GM23338 (cell line): ENCODE measurements around the gene OSBPL3. TPM values are rescaled to one million over a fixed set of nuclear protein-coding genes. Genes with fewer than 3 reads are reported as not detected.

ENCODE experiments used
- ATAC-seq: fragments of 200-7000 bp; cut with Tn5 transposase; 3 replicates; pipeline ENCODE4 v1.9.1; 2020
- DNase-seq: peaks from one replicate; pipeline ENCODE4 v3.0.0-alpha.2; 2015; ENCODE audit warnings: low spot score
- H2AFZ ChIP-seq: fragments of 200-600 bp; sonication (generic); 2 replicates; pipeline ENCODE4 v1.8.0; 2016; ENCODE audit warnings: antibody characterized with exemption, mild to moderate bottlenecking, moderate library complexity
- H3F3A ChIP-seq: fragments of 200-600 bp; sonication (generic); replicated peaks from 2 replicates; pipeline ENCODE4 v1.8.0; 2017; ENCODE audit warnings: antibody characterized with exemption, mixed run types, low read depth
- H3K27ac ChIP-seq: fragments of 200-600 bp; sonication (generic); 2 replicates; pipeline ENCODE4 v1.6.1; 2016; ENCODE audit warnings: low read depth
- H3K27me3 ChIP-seq: fragments of 200-600 bp; sonication (generic); 2 replicates; pipeline ENCODE4 v1.8.0; 2016; ENCODE audit warnings: mild to moderate bottlenecking, mixed run types, moderate library complexity; ENCODE audit not compliant: insufficient read depth
- H3K36me3 ChIP-seq: fragments of 200-600 bp; sonication (generic); 2 replicates; pipeline ENCODE4 v1.8.0; 2016; ENCODE audit warnings: mild to moderate bottlenecking; ENCODE audit not compliant: insufficient read depth
- H3K4me1 ChIP-seq: fragments of 200-600 bp; sonication (generic); 2 replicates; pipeline ENCODE4 v1.8.0; 2016; ENCODE audit warnings: mild to moderate bottlenecking, moderate library complexity; ENCODE audit not compliant: insufficient read depth
- H3K4me2 ChIP-seq: fragments of 200-600 bp; sonication (generic); 2 replicates; pipeline ENCODE4 v1.7.1; 2017; ENCODE audit warnings: mixed run types
- H3K4me3 ChIP-seq: fragments of 200-600 bp; sonication (generic); 2 replicates; pipeline ENCODE4 v1.6.1; 2016; ENCODE audit warnings: mixed run types
- H3K79me2 ChIP-seq: fragments of 200-600 bp; sonication (generic); replicated peaks from 2 replicates; pipeline ENCODE4 v1.8.0; 2017; ENCODE audit warnings: mild to moderate bottlenecking; ENCODE audit not compliant: insufficient read depth
- H3K9me2 ChIP-seq: fragments of 200-600 bp; sonication (generic); 2 replicates; pipeline ENCODE4 v1.8.0; 2017; ENCODE audit not compliant: insufficient read depth
- H4K20me1 ChIP-seq: fragments of 200-600 bp; sonication (generic); replicated peaks from 2 replicates; pipeline ENCODE4 v1.8.0; 2017; ENCODE audit warnings: mild to moderate bottlenecking; ENCODE audit not compliant: insufficient read depth
- H3K27ac Mint-ChIP-seq: 2 replicates; pipeline ENCODE4 v1.8.0; 2020; ENCODE audit warnings: inconsistent platforms, mild to moderate bottlenecking, moderate library complexity, mixed read lengths
- H3K27me3 Mint-ChIP-seq: 3 replicates; pipeline ENCODE4 v1.8.0; 2022; ENCODE audit warnings: low read depth, mild to moderate bottlenecking, moderate library complexity, mixed read lengths, inconsistent platforms; ENCODE audit not compliant: insufficient read depth, poor library complexity
- H3K36me3 Mint-ChIP-seq: 3 replicates; pipeline ENCODE4 v1.8.0; 2021; ENCODE audit warnings: low read depth, mild to moderate bottlenecking, inconsistent platforms, moderate library complexity, mixed read lengths
- H3K4me1 Mint-ChIP-seq: 3 replicates; pipeline ENCODE4 v1.8.0; 2020; ENCODE audit warnings: mild to moderate bottlenecking, inconsistent platforms, mixed read lengths
- H3K4me3 Mint-ChIP-seq: 3 replicates; pipeline ENCODE4 v1.8.0; 2021; ENCODE audit warnings: moderate library complexity, mild to moderate bottlenecking, inconsistent platforms, mixed read lengths
- H3K9me3 Mint-ChIP-seq: 3 replicates; pipeline ENCODE4 v1.8.0; 2020; ENCODE audit warnings: moderate library complexity, mild to moderate bottlenecking, inconsistent platforms, mixed read lengths
- CREB1 ChIP-seq: fragments of 250-450 bp; sonication (Bioruptor Pico); IDR thresholded peaks from 2 replicates; pipeline ENCODE4 v1.5.0; 2020; ENCODE audit warnings: low read depth, mild to moderate bottlenecking, moderate library complexity
- EZH2 ChIP-seq: fragments of 200-600 bp; sonication (generic); IDR thresholded peaks from one replicate; pipeline ENCODE4 v1.8.0; 2017; ENCODE audit warnings: antibody characterized with exemption, mild to moderate bottlenecking, low read depth; ENCODE audit not compliant: unreplicated experiment
- EZH2phosphoT487 ChIP-seq: fragments of 200-600 bp; sonication (generic); IDR thresholded peaks from one replicate; pipeline ENCODE4 v1.8.1; 2018; ENCODE audit warnings: antibody characterized with exemption; ENCODE audit not compliant: unreplicated experiment
- JUNB ChIP-seq: IDR thresholded peaks from one replicate; pipeline ENCODE4 v1.6.1; 2016; ENCODE audit warnings: antibody characterized with exemption; ENCODE audit not compliant: unreplicated experiment
- NANOG ChIP-seq: IDR thresholded peaks from 2 replicates; pipeline ENCODE4 v1.6.1; 2016; ENCODE audit warnings: antibody characterized with exemption, borderline replicate concordance
- POLR2AphosphoS5 ChIP-seq: IDR thresholded peaks from 2 replicates; pipeline ENCODE4 v1.6.1; 2016; ENCODE audit warnings: antibody characterized with exemption, low read depth
- STAT1 ChIP-seq: IDR thresholded peaks from one replicate; pipeline ENCODE4 v1.6.1; 2016; ENCODE audit warnings: antibody characterized with exemption; ENCODE audit not compliant: unreplicated experiment
- ZNF114 ChIP-seq: fragments of 250-450 bp; sonication (Bioruptor Pico); IDR thresholded peaks from 2 replicates; pipeline ENCODE4 v1.5.0; 2020; ENCODE audit warnings: mild to moderate bottlenecking, moderate library complexity
- ZNF331 ChIP-seq: fragments of 250-450 bp; sonication (Bioruptor Pico); IDR thresholded peaks from 2 replicates; pipeline ENCODE4 v1.5.0; 2020; ENCODE audit warnings: low read depth, mild to moderate bottlenecking, moderate library complexity
- ZNF462 ChIP-seq: fragments of 250-450 bp; sonication (Bioruptor Pico); IDR thresholded peaks from 2 replicates; pipeline ENCODE4 v1.5.0; 2020; ENCODE audit warnings: mild to moderate bottlenecking, moderate library complexity
- polyA plus RNA-seq: library from polyadenylated mRNA; unstranded; fragments of >200 nt; fragmentation: Nextera tagmentation; extraction: Ambion mirVana; gene quantifications from 2 replicates; pipeline ENCODE4 v1.2.1, GENCODE V29; 2016
- total RNA-seq: library from RNA; depleted of rRNA; stranded (reverse); fragments of >200 nt; shearing (Covaris generic); gene quantifications from 2 replicates; pipeline ENCODE4 v1.2.3, GENCODE V29; 2014
- TF ChIP-seq, protein P1 (sequence below): IDR thresholded peaks from 2 replicates; pipeline ENCODE4 v1.6.1; 2016; ENCODE audit warnings: antibody characterized with exemption
- TF ChIP-seq, protein P2 (sequence below), 2 experiments: fragments of 200-600 bp in 1 of 2; sonication (generic) in 1 of 2; conservative IDR thresholded peaks; 2 replicates each; pipeline versions ENCODE4 v1.5.1 to v1.6.1; 2016 to 2017; ENCODE audit warnings: antibody characterized with exemption in 2 of 2, low read depth in 2 of 2, mild to moderate bottlenecking in 2 of 2, moderate library complexity in 1 of 2
- TF ChIP-seq, protein P3 (sequence below): IDR thresholded peaks from one replicate; pipeline ENCODE4 v1.6.1; 2018; ENCODE audit warnings: antibody characterized with exemption; ENCODE audit not compliant: unreplicated experiment

OSBPL3 gene
- total and polyA plus RNA-seq, 2 experiments from 2014 or later: 7.2 to 15.7 TPM

- DNase-seq (no peak), ATAC-seq (no peak)
- Histone ChIP-seq H2AFZ (no peak overlapping the region), H3F3A (no peaks in the 10 kb centered on the region), H3K79me2 (peaks cover 78% of the 10 kb centered on the region), H3K4me1 (peaks cover 23% of the 10 kb centered on the region), H3K27me3 (no peaks in the 10 kb centered on the region), H4K20me1 (no peaks in the 10 kb centered on the region; the same call in 1 of the 2 replicates), H3K36me3 (no peaks in the 10 kb centered on the region), H3K27ac (no peak overlapping the region), H3K9me2 (0 out of 2 replicates have a peak, but pooled peaks cover 6% of the 10 kb centered on the region), H3K4me2 (no peak overlapping the region), H3K4me3 (no peak overlapping the region)
- Mint-ChIP-seq H3K4me1 (peaks cover 36% of the 10 kb centered on the region), H3K36me3 (no peaks in the 10 kb centered on the region), H3K9me3 (no peaks in the 10 kb centered on the region), H3K27me3 (peaks cover 7% of the 10 kb centered on the region), H3K4me3 (no peak overlapping the region), H3K27ac (no peak overlapping the region)
- TF ChIP-seq STAT1 (no peak), CREB1 (CRISPR knock-in tag) (no peak), ZNF114 (CRISPR knock-in tag) (no peak), ZNF462 (no peak), JUNB (no peak), ZNF331 (CRISPR knock-in tag) (no peak), NANOG (no peak), EZH2 (no peak), EZH2phosphoT487 (no peak), POLR2AphosphoS5 (no peak)
- TF ChIP-seq, protein P1, sequence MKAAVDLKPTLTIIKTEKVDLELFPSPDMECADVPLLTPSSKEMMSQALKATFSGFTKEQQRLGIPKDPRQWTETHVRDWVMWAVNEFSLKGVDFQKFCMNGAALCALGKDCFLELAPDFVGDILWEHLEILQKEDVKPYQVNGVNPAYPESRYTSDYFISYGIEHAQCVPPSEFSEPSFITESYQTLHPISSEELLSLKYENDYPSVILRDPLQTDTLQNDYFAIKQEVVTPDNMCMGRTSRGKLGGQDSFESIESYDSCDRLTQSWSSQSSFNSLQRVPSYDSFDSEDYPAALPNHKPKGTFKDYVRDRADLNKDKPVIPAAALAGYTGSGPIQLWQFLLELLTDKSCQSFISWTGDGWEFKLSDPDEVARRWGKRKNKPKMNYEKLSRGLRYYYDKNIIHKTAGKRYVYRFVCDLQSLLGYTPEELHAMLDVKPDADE: no peak
- TF ChIP-seq, protein P2, sequence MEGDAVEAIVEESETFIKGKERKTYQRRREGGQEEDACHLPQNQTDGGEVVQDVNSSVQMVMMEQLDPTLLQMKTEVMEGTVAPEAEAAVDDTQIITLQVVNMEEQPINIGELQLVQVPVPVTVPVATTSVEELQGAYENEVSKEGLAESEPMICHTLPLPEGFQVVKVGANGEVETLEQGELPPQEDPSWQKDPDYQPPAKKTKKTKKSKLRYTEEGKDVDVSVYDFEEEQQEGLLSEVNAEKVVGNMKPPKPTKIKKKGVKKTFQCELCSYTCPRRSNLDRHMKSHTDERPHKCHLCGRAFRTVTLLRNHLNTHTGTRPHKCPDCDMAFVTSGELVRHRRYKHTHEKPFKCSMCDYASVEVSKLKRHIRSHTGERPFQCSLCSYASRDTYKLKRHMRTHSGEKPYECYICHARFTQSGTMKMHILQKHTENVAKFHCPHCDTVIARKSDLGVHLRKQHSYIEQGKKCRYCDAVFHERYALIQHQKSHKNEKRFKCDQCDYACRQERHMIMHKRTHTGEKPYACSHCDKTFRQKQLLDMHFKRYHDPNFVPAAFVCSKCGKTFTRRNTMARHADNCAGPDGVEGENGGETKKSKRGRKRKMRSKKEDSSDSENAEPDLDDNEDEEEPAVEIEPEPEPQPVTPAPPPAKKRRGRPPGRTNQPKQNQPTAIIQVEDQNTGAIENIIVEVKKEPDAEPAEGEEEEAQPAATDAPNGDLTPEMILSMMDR (conservative IDR thresholded peaks at IDR 0.05; ENCODE audit: low read depth in 2 of 2): no peak
- TF ChIP-seq, protein P3, sequence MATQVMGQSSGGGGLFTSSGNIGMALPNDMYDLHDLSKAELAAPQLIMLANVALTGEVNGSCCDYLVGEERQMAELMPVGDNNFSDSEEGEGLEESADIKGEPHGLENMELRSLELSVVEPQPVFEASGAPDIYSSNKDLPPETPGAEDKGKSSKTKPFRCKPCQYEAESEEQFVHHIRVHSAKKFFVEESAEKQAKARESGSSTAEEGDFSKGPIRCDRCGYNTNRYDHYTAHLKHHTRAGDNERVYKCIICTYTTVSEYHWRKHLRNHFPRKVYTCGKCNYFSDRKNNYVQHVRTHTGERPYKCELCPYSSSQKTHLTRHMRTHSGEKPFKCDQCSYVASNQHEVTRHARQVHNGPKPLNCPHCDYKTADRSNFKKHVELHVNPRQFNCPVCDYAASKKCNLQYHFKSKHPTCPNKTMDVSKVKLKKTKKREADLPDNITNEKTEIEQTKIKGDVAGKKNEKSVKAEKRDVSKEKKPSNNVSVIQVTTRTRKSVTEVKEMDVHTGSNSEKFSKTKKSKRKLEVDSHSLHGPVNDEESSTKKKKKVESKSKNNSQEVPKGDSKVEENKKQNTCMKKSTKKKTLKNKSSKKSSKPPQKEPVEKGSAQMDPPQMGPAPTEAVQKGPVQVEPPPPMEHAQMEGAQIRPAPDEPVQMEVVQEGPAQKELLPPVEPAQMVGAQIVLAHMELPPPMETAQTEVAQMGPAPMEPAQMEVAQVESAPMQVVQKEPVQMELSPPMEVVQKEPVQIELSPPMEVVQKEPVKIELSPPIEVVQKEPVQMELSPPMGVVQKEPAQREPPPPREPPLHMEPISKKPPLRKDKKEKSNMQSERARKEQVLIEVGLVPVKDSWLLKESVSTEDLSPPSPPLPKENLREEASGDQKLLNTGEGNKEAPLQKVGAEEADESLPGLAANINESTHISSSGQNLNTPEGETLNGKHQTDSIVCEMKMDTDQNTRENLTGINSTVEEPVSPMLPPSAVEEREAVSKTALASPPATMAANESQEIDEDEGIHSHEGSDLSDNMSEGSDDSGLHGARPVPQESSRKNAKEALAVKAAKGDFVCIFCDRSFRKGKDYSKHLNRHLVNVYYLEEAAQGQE: no peak
Observed at GRCh38 chr7:24966802-24967201, 13.2 kb downstream of the OSBPL3 start.
